Vagina (tissue), 2 donors: ENCODE data around the gene SPOCD1.

Experiments
- CTCF ChIP-seq, 3 experiments: fragments of 450-650 bp in 2 of 3; fragments of 200-600 bp in 1 of 3; sonication (generic) in 1 of 3; IDR thresholded peaks; one replicate each; pipeline ENCODE4 v1.5.1; 2017 to 2019; ENCODE audit warnings: antibody characterized with exemption in 3 of 3, mild to moderate bottlenecking in 2 of 3, moderate library complexity in 2 of 3
- POLR2A ChIP-seq, 2 donors: fragments of 450-650 bp; IDR thresholded peaks; one replicate each; pipeline ENCODE4 v1.6.1; 2017; ENCODE audit warnings: antibody characterized with exemption in 2 of 2, mild to moderate bottlenecking in 2 of 2, moderate library complexity in 2 of 2

DNA sequence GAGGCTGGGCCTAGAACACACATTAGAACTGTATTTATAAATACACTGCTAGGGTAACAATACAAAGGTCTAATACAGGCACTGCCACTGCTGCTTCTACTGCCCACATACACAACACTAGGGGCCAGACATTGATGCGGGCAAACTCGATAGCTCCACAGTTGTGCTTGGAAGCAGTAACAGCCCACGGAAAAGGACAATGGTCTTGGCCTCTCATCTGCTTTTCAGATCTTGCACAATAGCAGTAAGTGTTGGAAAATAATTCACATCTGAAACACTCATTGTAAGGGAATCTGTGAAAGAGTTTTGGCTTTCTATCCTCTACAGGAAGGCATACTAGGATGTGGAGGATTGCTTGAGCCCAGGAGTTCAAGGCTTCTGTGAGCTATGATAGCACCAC lies 6.9 kb upstream of the SPOCD1 start:
- TF ChIP-seq CTCF (IDR thresholded peaks at IDR 0.05) (no peak), POLR2A (IDR thresholded peaks at IDR 0.05) (no peak)
